Measurements from ENCODE around the gene COL1A1.

DNA sequence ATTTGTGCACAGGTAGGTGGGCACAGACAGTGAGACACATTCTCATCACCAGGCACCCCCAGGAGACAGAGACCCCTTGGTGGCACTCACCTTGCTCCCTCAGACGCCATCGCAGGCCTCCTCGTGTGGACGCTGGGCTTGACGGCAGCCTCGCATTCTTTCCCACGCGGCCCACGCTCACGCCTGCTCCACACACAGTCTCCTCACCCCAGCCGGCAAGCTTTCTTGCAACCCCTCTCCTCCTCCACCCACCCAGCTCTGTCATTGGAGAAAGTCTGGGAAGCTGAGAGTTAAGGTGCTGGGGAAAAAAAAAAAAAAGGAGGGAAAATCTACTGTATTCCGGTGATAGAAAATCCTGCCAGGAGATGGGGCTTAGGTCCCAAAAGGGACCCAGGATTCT, 20.8 kb downstream of the COL1A1 start:
- TF ChIP-seq POLR2A (IDR thresholded peaks at IDR 0.05) = no peak
- TF ChIP-seq, protein P1, sequence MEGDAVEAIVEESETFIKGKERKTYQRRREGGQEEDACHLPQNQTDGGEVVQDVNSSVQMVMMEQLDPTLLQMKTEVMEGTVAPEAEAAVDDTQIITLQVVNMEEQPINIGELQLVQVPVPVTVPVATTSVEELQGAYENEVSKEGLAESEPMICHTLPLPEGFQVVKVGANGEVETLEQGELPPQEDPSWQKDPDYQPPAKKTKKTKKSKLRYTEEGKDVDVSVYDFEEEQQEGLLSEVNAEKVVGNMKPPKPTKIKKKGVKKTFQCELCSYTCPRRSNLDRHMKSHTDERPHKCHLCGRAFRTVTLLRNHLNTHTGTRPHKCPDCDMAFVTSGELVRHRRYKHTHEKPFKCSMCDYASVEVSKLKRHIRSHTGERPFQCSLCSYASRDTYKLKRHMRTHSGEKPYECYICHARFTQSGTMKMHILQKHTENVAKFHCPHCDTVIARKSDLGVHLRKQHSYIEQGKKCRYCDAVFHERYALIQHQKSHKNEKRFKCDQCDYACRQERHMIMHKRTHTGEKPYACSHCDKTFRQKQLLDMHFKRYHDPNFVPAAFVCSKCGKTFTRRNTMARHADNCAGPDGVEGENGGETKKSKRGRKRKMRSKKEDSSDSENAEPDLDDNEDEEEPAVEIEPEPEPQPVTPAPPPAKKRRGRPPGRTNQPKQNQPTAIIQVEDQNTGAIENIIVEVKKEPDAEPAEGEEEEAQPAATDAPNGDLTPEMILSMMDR (IDR thresholded peaks at IDR 0.05) = no peak

Data from ovary (tissue), 3 donors.